GM21576 (cell line): ENCODE measurements around the gene RBMY1E.
"Not testable (repeated sequence)": the region's sequence is repeated elsewhere in the genome, so short reads cannot be mapped to it uniquely, and the experiment has no call there.

Source experiments
- ATAC-seq: cut with Tn5 transposase; IDR thresholded peaks from one replicate; pipeline ENCODE4 v1.9.1; 2021; ENCODE audit warnings: mild to moderate bottlenecking, moderate library complexity; ENCODE audit not compliant: unreplicated experiment

RBMY1E gene

DNA sequence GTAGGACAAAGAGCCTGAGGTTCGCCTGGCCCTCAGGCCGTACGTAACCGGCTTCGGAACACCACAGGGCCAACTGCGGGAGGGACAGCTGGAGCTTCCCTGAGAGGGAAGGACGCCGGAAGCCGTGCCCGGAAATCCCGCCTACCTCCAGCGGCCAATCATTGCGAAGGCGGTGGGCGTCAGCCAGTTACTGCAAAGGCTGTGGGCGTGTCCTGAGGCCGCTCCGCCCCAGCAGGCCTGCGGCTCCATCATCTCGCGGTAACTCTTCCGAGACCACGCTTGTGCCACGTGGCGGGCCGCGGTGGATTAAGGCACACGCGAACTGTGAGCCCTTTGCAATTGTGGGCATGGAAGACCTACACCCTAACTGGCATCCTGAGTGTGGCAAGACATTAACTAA is at the start of gene RBMY1E:
Gene RBMY1E (minus strand): TSS at position 101 of the 400 bp plus-strand sequence. CDS start 1,978 bp downstream, outside the sequence.
- not testable (repeated sequence) for ATAC-seq

DNA sequence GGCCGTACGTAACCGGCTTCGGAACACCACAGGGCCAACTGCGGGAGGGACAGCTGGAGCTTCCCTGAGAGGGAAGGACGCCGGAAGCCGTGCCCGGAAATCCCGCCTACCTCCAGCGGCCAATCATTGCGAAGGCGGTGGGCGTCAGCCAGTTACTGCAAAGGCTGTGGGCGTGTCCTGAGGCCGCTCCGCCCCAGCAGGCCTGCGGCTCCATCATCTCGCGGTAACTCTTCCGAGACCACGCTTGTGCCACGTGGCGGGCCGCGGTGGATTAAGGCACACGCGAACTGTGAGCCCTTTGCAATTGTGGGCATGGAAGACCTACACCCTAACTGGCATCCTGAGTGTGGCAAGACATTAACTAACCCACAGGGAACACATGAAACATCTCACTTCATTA is 23.4 kb downstream of the RBMY1E start, which contains the start of gene RBMY1D:
Gene RBMY1D (minus strand): TSS at position 101 of the 400 bp plus-strand sequence. CDS start 2,013 bp downstream, outside the sequence.
- not testable (repeated sequence) for ATAC-seq

DNA sequence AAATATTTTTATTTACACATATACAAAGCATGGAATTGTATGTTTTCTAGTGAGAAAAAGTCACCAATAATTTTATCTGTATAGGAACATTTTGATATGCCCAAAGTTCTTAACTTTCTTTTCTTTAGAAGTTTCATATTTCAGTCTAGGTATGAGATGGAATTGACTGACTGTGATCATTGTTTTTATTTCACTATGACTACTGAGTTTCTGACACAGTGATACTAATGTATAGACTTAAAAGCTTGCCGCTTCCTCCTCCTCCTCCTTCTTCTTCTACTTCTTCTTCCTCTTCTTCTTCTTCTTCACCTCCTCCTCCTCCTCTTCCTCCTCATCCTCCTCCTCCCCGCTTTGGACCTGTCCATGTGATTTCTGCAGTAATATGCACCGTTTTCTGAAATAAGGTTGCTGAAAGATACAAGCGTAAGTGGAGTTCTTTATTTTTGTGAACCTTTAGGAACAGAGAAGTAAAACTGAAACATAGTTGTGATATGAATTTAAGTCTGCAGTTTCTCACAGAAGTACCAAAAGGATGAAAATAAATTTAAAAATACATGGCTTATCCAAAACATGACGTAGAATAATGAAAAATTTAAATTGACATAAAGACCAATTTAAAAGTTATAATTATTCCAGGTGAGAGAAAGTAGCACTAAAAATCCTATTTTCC is 48.3 kb downstream of the RBMY1E start:
- ATAC-seq = not testable (repeated sequence)
